Left lung (tissue), 10 donors: ENCODE data around the gene USP40. TPM values are rescaled to one million over a fixed set of nuclear protein-coding genes. Genes with fewer than 3 reads are reported as not detected.
A peak's percentile ranks its signal among the peaks of the same experiment; 100 is the strongest.

Experiments
- ATAC-seq: fragments of 200-7000 bp; cut with Tn5 transposase; one replicate; pipeline ENCODE4 v1.9.1; 2020; ENCODE audit warnings: moderate library complexity
- DNase-seq, 4 donors: peaks; one replicate each; pipeline ENCODE4 v3.0.0-alpha.2; 2013 to 2020
- H3K27ac ChIP-seq, 2 donors: fragments of 200-600 bp; sonication (generic) in 1 of 2; one replicate each; pipeline versions ENCODE4 v1.5.0 to v1.8.0; 2020 to 2021
- H3K27me3 ChIP-seq, 2 donors: fragments of 200-600 bp; sonication (generic) in 1 of 2; one replicate each; pipeline versions ENCODE4 v1.5.0 to v1.8.0; 2020 to 2021
- H3K36me3 ChIP-seq, 2 donors: fragments of 200-600 bp; sonication (generic) in 1 of 2; one replicate each; pipeline versions ENCODE4 v1.5.0 to v1.8.0; 2020 to 2021
- H3K4me1 ChIP-seq, 2 donors: fragments of 200-600 bp; one replicate each; pipeline ENCODE4 v1.8.0; 2021
- H3K4me3 ChIP-seq, 2 donors: fragments of 200-600 bp; sonication (generic) in 1 of 2; one replicate each; pipeline versions ENCODE4 v1.5.0 to v1.8.0; 2020 to 2021; ENCODE audit warnings: mild to moderate bottlenecking in 1 of 2
- H3K9me3 ChIP-seq, 2 donors: fragments of 200-600 bp; sonication (generic) in 1 of 2; one replicate each; pipeline versions ENCODE4 v1.5.0 to v1.8.0; 2020 to 2021
- CTCF ChIP-seq, 2 donors: fragments of 200-600 bp; sonication (generic) in 1 of 2; IDR thresholded peaks; one replicate each; pipeline versions ENCODE4 v1.5.0 to v1.8.0; 2021; ENCODE audit warnings: antibody characterized with exemption in 2 of 2
- intact Hi-C, 2 donors: fragments of 100-400 bp; cut with DNase I; formaldehyde crosslinking; loops; one replicate each; pipeline versions ENCODE4 v1.11.2 to v1.14.2; 2022
- polyA plus RNA-seq, 6 donors: library from polyadenylated mRNA; unstranded; fragments of 120-200 nt; gene quantifications; one replicate each; pipeline ENCODE4 v1.2.1, GENCODE V29; 2013; ENCODE audit not compliant: insufficient read length in 6 of 6
- total RNA-seq, 2 donors: library from RNA; stranded (reverse); fragmentation: NEBNext Ultra II Directional; extraction: Animal tissue kit (Norgen Biotek cat#: 25700); gene quantifications; one replicate each; pipeline ENCODE4 v1.2.1, GENCODE V29; 2021
- donor health status: DM: no; HTN: yes; CAD: no.
- donor health status: DM: no; HTN: no; CAD: no.

USP40 gene
- total and polyA plus RNA-seq, 8 donors = 40.0 to 60.5 (median 46.0) TPM

GRCh38 chr2:233462826-233463470 is 103.6 kb downstream of the USP40 start:
- peaks cover 0 to 97% of the 10 kb centered on the region in 2 donors for H3K36me3 ChIP-seq
- DNase-seq = peak in 2 of 4 donors; percentile 19 to 39

GRCh38 chr2:233462202-233462785 is 104.3 kb downstream of the USP40 start:
- H3K4me1 ChIP-seq = no peaks in the 10 kb centered on the region
- ATAC-seq (no peak), DNase-seq (peak in 1 of 4 donors; percentile 69)
- no peak overlapping the region for H3K27ac ChIP-seq
- no peak overlapping the region for H3K4me3 ChIP-seq
- intact Hi-C loops = no loop called here
- no peak for TF ChIP-seq CTCF (IDR thresholded peaks at IDR 0.05)
- no peaks in the 10 kb centered on the region for H3K9me3 ChIP-seq
- no peaks in the 10 kb centered on the region for H3K27me3 ChIP-seq
- peaks cover 0 to 97% of the 10 kb centered on the region in 2 donors for H3K36me3 ChIP-seq

More at GRCh38 chr2:233462826-233463470, 103.6 kb downstream of the USP40 start:
- Histone ChIP-seq H3K27me3 (no peaks in the 10 kb centered on the region), H3K27ac (no peak overlapping the region), H3K4me1 (no peaks in the 10 kb centered on the region), H3K4me3 (no peak overlapping the region), H3K9me3 (no peaks in the 10 kb centered on the region)
- no peak for TF ChIP-seq CTCF (IDR thresholded peaks at IDR 0.05)
- ATAC-seq = no peak
- intact Hi-C loops = no loop called here

- no peak for TF ChIP-seq CTCF (IDR thresholded peaks at IDR 0.05)
- Histone ChIP-seq H3K4me3 (no peak overlapping the region), H3K27me3 (no peaks in the 10 kb centered on the region), H3K9me3 (no peaks in the 10 kb centered on the region), H3K4me1 (no peaks in the 10 kb centered on the region), H3K36me3 (peaks cover 0 to 97% of the 10 kb centered on the region in 2 donors), H3K27ac (no peak overlapping the region)
- ATAC-seq (no peak), DNase-seq (peak in 1 of 4 donors; percentile 67)
- intact Hi-C loops = no loop called here
These were observed 105.1 kb downstream of the USP40 start for GRCh38 chr2:233461481-233461891.

GRCh38 chr2:233460726-233461441 is 105.7 kb downstream of the USP40 start:
- no peak overlapping the region for H3K4me3 ChIP-seq
- no peak overlapping the region for H3K27ac ChIP-seq
- no peak for TF ChIP-seq CTCF (IDR thresholded peaks at IDR 0.05)
- ATAC-seq (no peak), DNase-seq (peak in 1 of 4 donors; percentile 79)
- intact Hi-C loops = no loop called here
- no peaks in the 10 kb centered on the region for H3K4me1 ChIP-seq
- no peaks in the 10 kb centered on the region for H3K9me3 ChIP-seq
- H3K27me3 ChIP-seq = no peaks in the 10 kb centered on the region
- H3K36me3 ChIP-seq = peaks cover 0 to 97% of the 10 kb centered on the region in 2 donors

GRCh38 chr2:233459426-233459825 is 107.2 kb downstream of the USP40 start:
- no peak overlapping the region for H3K4me3 ChIP-seq
- no peaks in the 10 kb centered on the region for H3K9me3 ChIP-seq
- peak in 1 of 4 donors; percentile 37 for DNase-seq
- no peak for TF ChIP-seq CTCF (IDR thresholded peaks at IDR 0.05)
- ATAC-seq = no peak
- H3K27me3 ChIP-seq = no peaks in the 10 kb centered on the region
- intact Hi-C loops = no loop called here
- no peak overlapping the region for H3K27ac ChIP-seq
- H3K4me1 ChIP-seq = no peaks in the 10 kb centered on the region
- peaks cover 0 to 99% of the 10 kb centered on the region in 2 donors for H3K36me3 ChIP-seq
